ENCODE measurements around the gene BTK.

The BTK gene

DNA sequence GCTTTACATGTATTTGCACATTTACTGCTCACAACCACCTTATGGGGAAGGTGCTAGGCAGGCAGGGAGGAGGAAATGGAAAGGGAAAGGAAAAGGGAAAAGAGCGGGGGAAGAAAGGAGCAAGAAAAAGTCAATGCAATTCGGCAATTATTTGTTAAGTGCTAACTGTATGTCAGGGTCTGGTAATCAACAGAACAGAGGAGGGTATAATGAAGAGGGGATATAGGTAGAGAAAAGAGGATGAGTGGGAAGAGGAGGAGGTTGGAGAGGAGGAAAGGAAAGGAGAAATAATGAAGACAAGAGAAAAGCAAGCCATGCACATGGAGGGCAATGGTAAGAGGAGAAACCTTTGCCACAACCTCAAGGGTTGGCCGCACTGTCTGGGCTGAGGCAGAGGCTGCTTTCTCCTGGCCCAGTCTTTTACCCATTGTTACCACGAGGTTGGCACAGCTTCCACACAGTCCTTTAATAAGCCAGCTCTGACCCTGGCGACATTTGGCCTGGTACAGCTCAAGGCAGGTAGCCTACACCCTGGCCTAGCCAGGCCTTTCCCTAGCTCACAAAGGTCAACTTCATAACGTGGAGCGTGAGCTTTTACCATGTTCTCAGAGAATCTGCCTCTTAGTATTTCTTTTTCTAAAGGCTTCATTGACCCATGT is 836 bp downstream of the BTK start:
- H3K4me3 ChIP-seq (ENCODE audit: low read depth, low read length), result peak overlapping the region; percentile 74
- TF ChIP-seq, protein P1, sequence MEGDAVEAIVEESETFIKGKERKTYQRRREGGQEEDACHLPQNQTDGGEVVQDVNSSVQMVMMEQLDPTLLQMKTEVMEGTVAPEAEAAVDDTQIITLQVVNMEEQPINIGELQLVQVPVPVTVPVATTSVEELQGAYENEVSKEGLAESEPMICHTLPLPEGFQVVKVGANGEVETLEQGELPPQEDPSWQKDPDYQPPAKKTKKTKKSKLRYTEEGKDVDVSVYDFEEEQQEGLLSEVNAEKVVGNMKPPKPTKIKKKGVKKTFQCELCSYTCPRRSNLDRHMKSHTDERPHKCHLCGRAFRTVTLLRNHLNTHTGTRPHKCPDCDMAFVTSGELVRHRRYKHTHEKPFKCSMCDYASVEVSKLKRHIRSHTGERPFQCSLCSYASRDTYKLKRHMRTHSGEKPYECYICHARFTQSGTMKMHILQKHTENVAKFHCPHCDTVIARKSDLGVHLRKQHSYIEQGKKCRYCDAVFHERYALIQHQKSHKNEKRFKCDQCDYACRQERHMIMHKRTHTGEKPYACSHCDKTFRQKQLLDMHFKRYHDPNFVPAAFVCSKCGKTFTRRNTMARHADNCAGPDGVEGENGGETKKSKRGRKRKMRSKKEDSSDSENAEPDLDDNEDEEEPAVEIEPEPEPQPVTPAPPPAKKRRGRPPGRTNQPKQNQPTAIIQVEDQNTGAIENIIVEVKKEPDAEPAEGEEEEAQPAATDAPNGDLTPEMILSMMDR (IDR thresholded peaks at IDR 0.05; ENCODE audit: insufficient read depth, low read depth, low read length, missing control alignments), result no peak
- DNase-seq (ENCODE audit: low read depth), result peak; percentile 14

DNA sequence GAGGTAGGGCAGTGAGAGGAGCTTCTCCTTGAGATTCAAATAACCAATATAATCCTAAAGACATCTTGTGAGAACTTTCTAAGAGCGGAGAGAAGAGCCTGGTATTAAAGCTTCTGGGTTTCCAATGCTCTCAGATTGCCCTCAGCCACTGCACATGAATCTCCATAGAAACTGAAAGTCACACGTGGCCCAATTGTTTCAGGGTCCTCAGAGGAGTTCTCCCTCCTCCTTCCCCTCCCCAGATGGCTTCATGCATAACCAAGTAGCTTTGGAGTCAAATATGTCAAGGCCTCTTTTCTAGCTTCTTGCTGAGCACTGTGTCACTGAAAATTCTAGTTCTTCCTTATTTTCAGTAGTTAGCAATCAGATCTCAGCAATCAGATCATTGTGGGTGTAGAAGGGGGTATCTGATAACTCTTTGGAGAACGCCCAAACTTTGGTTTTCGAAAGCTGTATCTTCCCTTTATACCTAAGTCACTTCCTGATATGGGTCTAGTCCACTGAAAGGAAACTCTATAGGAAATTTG is 2.2 kb downstream of the BTK start:
- peak overlapping the region; percentile 74 for H3K4me3 ChIP-seq (ENCODE audit: low read depth, low read length)
- TF ChIP-seq, protein P1 (IDR thresholded peaks at IDR 0.05; ENCODE audit: insufficient read depth, low read depth, low read length, missing control alignments), result no peak
- DNase-seq (ENCODE audit: low read depth), result peak; percentile 86

DNA sequence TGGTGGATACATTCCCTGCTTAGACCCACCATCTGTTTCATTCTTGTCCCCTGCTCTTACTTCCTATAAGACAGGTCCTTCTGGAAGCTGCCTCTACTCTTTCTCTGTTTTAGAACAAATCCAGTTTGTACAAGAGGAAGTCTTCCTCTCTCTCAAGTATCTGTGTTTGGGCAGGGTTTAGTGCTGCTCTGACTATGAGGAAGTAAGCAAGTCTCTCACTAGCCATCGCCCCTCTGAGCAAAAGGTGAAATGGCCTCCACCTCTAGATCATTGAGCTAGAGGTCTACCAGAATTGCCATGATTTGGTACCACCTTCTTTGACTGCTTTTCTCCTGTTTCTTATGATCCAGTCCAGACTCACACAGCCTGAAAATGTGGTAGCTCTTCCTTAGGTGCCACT is 8.4 kb downstream of the BTK start:
- no peak for DNase-seq (ENCODE audit: low read depth)
- no peak overlapping the region for H3K4me3 ChIP-seq (ENCODE audit: low read depth, low read length)
- TF ChIP-seq, protein P1 (IDR thresholded peaks at IDR 0.05; ENCODE audit: insufficient read depth, low read depth, low read length, missing control alignments), result no peak

DNA sequence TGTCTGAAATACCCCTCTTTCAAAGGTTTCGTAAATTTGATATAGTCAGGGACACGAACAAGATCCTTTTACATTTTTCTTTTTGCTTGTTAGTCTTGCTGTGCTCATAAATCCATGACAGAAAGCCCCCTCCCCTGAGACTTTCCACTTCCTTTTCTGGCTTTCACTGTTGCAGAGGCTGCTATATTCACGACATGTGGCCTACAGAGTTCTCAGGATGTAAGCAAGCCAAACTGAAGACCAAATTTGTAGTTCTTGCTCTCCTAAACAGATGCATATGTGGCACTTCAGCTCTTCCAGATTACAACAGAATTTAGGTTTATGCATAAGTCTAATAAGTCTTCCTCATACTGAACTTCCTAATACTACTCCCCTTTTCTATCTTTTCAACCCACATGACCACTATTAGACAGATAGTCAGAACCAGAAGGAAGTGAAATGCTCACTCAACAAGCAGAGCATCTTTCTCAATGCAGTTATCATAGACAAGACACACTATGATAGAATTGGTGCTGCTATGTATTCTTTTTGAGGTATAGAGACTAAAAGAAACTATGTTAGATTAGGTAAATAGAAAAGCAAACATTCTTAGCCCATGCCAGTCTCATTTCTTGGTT is 15.0 kb downstream of the BTK start:
- TF ChIP-seq, protein P1 (IDR thresholded peaks at IDR 0.05; ENCODE audit: insufficient read depth, low read depth, low read length, missing control alignments), result no peak
- H3K4me3 ChIP-seq (ENCODE audit: low read depth, low read length), result no peak overlapping the region
- DNase-seq (ENCODE audit: low read depth), result peak; percentile 41

DNA sequence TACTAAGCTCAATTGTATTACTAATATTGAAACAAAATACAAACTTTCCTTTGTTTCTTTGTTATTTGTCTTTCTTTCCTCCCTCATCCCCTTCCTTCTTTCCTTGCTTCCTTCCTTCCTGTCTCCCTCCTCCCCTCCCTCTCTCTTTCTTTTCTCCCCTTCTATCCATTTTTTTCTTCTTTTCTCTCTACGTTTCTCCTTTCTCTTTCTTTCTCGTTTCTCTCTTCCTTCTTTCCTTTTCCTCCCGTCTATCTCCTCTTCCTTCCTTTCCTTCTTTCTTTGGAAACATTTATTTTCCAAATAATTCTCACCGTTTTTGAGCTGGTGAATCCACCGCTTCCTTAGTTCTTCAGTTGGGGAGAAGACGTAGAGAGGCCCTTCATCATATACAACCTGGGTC is 16.3 kb downstream of the BTK start:
- TF ChIP-seq, protein P1 (IDR thresholded peaks at IDR 0.05; ENCODE audit: insufficient read depth, low read depth, low read length, missing control alignments), result no peak
- no peak overlapping the region for H3K4me3 ChIP-seq (ENCODE audit: low read depth, low read length)
- no peak for DNase-seq (ENCODE audit: low read depth)

DNA sequence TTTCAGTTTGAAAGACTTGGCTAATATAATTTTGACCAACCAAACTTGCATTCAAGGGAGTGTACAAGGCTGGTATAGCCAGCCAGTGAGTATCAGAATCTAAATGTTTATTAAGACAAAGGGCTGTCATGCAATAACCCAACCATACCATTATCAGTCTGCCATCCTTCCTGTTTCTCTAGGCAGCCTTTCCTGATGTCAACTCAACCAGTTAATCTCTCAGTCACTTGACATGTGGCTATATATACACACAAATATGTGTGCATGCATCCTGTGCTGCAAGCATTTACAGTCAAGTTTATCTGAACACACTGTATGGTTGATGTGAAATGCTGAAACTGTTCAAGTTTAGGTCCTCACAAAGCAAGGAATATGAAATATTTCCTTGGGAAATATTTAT is 17.2 kb downstream of the BTK start:
- no peak for DNase-seq (ENCODE audit: low read depth)
- TF ChIP-seq, protein P1 (IDR thresholded peaks at IDR 0.05; ENCODE audit: insufficient read depth, low read depth, low read length, missing control alignments), result no peak
- H3K4me3 ChIP-seq (ENCODE audit: low read depth, low read length), result no peak overlapping the region

Data from GM12865 (cell line).